AG08396 (cell line): ENCODE measurements around the gene NOM1.
A peak's percentile ranks its signal among the peaks of the same experiment; 100 is the strongest.

ENCODE experiments used
- DNase-seq: peaks from one replicate; pipeline ENCODE4 v3.0.0; 2012; ENCODE audit warnings: low spot score, mixed read lengths

NOM1 gene

DNA sequence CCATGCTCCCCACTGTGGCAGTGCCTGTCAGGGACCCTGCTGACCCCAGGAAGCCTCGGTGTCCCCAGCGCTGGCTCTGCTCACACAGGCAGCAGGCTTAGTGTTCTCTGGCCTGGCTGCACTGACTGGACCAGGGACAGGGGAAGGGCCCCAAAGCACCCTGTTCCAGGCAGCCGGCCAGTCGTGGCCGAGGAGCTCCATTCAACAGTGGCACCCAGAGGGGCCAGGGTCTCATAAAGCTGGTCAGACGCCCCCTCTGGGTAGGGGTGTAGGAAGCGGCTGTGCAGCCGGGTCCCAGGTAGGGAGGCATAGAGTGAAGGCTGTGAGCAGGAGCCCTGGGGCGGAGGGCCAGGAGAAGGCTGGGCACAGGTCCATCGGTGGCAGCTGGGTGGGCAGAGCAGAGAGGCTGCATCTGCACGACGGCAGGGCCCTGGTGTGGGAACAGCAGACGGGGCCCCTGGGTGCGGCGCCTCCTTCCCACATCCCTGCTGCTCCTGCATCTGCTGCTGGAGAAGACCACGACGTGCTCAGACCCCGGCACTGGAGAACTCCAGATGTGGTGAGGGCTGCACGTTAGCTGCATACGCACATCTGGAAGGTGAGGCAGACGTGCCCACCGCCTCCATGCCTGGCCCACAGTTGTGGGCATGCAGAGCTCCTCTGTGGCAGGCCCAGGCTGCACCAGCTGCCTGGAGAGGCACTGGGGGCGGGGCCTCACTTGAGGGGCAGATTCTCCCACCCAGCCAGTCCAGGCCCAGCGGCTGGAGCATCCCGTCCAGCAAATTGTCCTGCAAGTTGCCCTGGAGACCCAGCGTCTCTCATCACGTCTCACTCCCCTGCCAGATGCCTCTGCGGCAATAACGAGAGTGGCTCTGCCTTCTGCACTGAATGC lies 35.8 kb downstream of the NOM1 start:
- DNase-seq = no peak

DNA sequence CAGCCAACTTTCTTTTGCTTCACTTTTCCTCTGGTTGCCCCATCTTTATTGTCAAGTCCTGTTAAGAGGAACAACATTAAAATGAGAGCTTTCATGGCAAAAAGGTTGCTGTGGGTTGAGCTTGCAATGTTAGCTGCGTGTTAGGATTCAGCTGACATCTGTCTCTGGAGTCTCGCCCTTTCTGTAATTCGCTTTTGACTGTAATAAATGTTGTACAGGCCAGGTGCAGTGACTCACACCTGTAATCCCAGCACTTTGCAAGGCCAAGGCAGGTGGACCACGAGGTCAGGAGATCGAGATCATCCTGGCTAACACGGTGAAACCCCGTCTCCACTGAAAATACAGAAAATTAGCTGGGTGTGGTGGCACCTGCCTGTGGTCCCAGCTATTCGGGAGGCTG lies 36.9 kb downstream of the NOM1 start:
- DNase-seq = no peak

DNA sequence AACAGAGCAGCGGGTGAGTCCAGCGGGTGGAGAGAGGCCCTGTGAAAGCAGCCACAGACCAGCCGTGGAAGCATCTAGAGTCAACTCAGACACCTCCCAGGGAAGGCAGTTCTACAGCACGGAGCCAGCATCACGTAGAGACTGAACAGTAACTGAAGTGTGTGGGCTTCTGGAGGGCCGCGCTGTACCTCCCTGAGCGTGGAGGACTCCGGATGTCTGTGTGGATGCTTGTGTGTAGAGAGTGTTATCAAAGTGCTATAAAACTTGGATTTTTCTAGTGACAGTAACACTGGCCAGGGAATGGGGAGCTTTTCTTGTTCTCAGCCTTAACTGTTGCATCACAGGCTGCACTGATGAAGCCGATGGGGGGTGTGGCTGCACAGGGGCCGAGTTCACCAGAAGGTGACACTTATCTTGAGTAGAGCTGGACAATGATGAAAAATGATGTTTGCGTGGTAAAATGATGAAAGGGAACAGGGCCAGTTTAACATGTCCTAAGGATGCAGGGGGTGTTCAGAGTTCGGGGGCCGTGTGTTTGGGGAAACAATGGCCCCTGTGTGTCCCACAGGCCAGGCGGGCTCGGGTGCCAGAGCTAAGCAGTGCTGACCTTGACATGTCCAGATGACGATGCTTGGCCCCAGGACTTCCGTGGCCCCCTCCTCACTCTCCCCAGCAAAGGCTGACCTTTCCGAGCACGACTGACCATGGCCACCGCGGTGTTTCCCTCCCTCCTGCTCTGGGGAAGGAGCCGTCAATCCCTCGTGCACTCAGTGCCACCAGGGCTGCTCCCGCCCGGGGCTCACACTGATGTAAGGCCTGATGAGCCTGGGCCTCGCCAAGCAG lies 39.1 kb downstream of the NOM1 start:
- no peak for DNase-seq

DNA sequence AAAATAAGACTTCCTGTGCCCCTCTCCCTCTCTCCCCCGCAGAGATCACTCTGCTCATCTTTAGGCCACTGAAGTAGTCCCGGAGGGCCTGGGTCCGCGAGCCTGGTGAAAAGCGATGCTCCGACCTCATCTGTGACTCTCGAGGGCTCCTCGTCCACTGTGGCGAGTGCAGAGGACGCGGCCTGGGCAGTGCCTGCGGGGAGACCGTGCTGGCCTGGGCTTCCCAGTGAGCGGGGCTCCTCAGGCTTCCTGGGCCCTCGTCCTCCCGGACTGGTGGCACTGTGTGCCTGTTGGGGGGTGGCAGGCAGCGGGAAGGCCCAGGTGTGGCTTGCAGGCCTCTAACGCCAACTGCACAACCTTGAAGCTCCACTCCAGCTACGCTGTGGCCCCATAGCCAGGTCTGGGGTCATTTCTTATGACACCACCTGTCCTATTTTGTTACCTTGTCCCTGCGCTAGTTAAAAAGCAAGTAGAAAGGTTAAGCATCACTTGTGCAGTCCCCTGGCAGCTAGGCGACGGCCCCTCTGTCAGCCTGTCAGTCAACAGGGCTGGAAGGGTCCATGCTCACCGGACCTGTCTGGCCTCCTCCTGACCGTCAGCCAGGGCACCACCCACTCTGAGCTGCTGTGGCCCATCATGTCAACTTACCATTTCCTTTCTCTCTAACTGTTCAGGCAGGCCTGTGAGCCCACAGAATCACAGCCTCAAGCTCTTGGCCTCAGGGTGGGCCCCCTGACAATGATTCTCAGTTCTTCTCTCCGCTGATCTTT lies 40.4 kb downstream of the NOM1 start:
- DNase-seq = no peak

DNA sequence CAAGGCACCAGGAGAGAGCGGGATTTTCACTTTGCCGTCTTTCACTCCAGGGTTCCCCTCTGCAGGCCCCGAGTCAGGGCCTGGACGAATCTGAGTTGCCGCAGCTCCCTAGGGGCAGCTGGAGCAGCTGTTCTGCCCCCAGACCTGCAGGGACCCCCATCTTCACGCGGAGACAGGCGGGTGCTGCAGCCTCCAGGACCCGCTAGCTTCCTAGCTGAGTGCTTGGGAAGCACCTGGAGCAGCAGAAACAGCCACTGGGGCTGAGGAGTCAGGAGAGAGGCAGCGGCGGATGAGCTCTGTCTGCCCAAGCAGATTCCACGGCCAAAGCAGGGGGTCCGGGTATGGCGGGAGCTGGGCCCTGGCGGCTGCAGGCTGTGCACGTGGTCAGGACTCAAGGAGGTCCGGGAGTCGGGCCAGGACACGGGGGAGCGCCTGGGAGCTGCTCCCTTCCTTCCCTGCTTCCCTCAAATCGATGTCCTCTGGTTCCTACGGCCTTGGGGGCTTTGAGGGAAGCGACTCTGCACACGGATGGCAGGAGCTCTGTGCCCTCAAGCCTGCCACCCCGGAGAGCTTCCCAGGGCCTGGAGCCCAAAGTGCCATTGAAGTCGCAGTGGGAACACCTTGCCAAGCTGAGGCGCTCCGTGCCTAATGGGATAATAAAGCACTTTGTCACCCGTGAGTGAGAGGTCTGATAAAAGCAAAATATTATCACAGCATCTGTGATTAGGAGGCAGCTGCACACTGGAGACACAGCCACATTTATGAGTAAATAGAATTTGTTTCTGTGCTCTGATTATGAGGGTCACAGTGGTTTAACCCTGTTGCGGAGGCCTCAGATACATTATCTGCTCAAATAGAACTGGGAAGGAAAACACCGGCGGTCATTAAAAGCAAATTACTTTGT lies 43.8 kb downstream of the NOM1 start:
- no peak for DNase-seq

DNA sequence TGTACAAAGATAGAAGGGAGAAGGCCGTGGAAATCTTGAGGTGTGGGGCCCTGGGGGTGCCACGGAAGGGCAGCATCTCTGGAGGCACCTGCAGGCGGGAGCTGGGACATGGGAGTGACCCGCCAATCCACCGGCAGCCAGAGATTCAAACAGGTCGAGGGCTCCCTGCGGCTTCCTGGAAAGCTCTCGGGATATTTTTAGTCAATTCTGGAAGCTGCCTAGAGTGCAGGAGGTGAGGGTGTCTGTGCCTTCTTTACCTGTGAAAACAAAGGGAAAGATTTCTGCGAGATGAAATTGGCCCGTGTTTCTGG lies 44.4 kb downstream of the NOM1 start:
- no peak for DNase-seq

DNA sequence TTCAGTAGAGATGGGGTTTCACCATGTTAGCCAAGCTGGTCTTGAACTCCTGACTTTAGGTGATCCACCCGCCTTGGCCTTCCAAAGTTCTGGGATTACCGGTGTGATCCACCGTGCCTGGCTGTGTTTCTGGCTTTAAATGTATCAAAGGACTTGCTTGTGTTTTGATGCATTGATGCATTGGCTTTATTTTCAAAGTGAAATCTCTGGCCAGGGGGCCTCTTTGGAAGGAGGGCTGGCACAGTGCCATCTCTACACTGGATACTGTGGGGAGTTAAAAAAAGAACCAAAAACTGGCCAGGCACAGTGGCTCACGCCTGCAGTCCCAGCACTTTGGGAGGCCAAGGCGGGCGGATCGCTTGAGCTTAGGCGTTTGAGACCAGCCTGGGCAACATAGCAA lies 44.9 kb downstream of the NOM1 start:
- no peak for DNase-seq

DNA sequence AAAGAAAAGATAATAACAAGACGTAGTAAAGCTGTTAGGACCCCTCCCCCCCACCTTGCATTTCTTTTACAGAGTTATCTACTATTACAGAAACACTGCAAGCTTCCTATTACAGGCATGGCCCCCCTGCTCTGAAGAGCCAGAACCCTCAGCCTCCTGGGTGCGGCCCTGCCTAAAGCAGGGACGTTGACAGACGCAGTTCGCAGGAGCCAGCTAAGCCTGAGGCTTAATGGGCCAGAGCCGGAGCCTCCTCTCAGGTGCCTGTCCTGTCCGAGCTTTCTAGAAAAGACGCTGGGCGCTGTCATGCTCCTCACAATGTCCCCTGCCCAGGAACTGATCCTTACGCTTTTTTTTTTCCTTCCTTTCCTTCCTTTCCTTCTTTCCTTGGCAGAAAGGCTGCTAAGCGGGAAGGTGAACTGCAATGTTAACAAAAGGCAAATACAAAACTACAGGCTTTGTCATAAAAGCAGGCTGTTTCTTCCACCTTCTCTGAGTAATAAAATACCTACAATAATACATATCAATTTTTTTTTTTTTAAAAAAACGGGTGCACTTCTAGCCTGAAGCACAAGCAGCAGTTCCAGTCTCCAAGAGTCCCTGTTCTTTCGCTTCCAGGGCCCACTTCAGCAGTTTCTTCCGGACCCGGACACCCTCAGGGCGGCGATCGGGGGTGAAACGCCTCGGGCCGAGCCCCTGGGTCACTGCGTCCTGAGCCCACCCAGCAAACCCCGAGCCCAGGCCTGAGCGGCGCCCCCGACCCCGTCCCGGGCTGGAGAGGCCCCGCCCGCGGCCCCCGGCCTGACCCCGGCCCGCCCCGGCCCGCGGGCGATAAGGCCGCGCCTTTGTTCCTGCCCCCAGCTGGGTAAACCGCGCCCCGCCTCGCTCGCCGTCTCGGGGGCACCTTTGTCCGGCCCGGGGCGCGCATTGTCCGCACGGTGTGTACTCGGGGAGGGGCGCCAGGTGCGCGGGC lies 49.8 kb downstream of the NOM1 start:
- peak; percentile 26 for DNase-seq

DNA sequence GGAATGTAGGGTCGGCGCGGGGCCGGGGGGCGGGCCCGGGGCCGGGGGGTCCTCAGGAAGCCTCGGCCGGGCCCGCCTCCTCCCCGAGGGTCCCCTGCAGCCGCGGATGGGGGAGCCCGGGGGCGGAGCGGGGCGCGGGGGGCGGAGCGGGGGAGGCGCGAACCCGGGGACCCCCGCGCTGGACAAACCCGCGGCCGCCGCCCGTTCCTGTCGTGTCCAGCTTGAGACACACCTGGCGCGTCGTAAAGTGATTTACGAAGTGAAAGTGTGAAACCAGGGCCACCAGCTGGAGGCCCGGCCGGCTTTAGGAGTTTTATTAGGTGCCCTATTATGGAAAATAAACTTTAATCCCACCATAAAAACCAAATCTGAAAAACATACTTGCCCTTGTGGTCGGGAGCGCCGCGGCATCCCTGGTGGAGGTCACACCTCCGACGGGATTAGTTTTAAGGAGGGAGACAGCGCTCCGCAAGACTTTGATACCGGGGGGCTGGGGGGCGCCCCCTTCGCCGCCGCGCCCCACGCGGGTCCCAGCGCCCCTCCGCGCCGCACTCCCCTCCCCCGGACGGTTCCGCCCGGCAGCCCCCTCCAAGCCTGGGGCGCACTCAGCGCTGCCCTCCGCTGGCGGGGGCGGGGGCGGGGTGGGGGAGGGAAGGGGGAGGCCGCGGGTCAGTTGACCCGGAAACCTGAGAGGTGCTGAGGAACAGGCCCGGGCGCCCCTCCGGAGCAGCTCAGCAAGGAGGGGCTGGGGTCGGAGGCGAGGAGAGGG lies 50.6 kb downstream of the NOM1 start:
- DNase-seq = no peak

DNA sequence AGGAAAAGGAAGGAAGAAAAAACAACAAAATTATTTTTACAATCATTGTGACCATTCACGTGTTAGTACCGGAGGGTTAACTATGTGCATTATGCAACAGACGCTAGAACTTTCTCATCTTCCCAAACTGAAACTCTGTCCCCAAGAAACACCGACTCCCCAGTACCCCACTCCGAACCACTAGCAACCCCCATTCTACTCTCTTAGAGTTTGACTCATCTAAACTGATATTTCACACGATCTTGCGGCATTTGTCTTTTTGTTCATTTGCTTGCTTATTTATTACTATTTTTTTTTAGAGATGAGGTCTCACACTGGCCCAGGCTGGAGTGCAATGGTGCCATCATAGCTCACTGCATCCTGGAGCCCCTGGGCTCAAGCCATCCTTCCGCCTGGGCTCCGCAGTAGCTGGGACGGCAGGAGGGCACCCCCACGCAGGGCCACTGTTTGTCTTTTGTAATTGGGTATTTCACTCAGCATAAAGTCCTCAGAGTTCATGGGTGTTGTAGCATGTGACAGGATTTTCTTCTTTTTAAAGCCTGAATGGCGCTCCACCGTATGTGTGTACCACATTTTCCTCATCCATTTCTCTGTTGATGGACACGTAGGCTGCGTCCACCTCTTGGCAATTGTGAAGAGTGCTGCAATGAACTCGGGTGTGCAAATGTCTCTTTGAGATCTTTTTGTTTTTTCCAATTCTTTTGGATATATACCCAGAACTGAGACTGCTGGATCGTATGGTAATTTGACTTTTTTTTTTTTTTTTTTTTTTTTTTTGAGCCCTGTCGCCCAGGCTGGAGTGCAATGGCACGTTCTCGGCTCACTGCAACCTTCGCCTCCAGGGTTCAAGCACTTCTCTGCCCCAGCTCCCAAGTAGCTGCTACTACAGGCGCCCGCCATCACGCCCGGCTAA lies 51.5 kb downstream of the NOM1 start:
- DNase-seq = no peak

DNA sequence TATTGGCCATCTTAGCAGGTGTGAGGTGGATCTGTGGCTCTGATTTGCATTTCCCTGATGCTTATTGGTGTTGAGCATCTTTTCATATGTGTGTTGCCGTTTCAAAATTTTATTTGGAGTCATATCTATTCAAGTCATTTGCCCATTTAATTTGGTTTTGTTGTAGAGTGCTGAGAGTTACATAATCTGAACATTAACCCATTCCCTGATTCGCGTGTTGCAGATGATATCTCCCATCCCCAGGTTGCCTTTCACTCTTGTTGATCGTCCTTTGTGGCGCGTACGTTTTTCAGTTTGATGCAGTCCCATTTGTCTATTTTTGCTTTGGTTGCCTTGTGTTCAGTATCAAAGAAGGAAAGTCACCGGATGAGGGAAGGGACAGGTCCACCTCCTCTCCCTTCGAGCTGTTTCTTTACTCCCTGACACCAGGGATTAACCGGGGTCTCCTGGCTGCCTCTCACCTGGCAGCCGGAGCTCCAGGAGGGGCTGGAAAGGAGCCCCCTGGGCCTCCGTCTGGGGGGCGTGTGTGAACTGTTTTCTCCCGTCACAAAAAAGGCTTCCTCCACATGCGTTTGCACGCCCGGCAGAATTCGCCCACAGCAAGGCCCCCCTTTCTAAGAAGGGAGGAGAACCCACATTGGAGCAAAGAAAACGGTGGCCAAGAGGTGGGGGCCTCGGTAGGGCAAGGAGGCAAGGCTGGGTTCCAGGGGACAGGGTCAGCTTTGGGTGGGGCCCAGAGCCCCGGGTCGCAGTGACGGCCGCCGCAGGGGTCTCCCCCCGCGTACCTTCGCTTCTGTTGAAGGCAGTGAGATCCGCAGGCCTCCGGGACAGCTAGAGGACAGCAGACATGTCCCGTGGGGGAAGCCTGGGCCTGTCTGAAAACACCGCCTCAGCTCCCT lies 52.7 kb downstream of the NOM1 start:
- no peak for DNase-seq

DNA sequence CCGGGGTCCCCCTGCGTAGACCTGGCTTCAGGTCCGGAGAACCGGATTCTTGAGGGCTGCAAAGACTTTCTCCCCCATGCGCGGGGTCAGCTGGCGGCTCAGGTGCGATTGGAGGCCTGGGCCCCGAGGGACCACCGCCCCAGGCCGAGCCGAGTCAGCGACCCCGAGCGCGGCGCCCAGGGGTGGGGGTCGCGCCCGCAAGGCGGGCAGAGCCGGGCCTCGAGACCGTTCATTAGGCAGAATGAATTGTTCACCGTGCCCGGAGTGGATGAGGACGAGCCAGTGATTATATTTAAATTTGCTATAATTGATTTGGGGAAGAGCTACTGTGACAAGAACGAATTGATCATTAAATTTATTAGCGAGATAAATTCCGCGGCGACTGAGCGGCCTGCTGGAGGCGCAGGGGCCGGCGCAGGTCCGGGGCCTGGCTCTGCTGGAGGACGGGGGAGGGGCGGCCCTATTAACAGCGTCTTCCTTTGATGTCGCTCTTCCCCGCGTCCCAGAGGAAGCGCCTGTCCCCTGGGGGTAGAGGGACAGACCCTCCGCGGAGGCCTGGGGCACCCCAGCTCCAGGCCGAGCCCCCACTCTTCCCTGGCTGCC lies 53.4 kb downstream of the NOM1 start:
- DNase-seq = no peak

DNA sequence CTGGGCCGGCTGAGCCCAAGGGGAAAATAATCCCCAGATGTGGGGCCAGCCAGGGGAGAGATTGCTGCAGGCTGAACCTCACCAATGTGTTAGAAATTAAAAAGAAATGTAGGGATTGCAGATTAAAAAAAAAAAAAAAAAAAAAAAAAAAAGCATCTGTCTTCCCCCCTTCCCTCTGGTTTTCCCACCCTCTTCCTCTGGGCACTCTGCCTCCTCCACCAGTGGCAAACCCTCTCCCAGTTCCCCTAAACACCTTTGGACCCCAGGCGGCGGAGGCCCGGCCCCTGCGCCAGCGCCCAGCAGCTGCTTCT lies 53.9 kb downstream of the NOM1 start:
- DNase-seq = no peak

DNA sequence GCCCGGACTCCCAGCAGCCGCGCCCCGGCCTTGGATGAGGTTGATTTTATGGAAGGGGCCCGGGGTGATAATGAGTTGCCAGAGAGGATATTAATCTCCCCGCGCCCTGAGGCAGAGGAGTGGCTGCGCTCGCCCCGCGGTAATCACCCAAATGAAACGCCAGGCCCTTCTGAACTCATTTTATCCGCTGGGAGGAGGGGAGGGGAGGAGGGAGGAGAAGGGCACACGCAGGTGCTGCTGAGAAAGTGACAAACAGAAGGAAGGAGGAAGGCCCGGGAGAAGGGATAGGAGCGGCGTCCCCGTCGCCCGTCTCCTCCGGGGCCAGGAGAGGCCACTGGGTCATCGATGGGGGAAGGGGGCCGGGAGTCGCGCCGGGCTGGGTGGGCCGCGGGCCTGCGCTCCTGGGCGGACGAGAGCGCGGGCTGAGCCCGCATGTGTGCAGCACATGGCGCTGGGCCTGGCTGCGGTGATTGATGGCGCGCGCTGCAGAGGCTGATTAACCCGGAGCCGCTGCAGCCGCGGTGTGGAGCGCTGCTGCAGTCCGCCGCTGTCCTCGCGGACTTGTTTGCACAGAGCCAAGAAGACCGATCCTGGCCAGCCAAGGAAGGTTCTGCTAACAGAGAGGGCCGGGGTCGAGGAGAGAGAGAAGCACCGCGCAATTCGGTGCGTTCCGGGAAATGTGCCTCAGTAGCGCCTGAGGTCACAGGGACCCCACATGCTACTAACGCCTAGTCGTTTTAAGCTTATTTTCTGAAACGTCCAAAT lies 54.4 kb downstream of the NOM1 start:
- no peak for DNase-seq

DNA sequence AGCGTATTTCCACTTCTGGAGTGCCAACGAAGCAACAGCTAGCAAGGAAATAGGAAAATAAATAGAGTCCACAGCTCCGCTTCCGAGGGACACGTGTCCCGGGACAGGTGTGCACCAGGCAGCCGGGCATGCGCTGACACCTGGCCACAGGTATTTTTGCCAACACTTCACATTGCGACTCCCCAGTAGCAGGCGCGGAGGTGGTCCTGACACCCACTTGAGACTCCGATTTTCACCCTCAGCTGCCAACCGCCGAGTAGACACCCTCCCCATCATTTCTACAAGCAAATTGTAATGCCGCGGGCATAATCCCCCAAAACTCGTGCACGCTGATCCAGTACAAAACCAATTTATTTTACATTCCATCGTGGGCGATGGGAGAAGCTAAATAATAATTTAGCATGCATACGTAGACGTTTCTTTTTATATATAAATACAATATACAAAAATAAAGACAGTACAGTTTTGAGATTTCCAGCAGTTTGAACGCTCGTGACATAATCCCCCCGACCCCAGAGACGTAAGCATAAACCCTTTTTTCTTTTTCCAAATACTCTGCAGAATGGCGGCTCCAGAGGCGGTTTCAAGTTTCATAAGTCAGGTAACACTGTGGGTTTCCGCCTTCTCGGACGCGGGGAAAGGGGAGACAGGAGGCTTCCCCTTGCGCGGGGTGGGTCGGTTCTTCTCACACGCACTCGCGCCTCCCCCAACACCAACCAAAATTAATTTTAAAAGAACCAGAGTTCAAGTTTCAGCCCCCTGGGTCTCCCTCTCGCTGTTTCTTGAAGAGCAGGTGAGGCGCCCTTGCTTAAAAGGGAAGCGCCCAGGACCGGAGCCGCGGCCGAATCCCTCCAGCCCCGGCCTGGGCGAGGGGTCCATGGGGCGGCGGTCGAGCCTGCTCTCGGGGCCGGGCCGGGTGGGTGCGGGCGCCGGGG lies 55.3 kb downstream of the NOM1 start:
- DNase-seq = no peak
